Activated effector memory CD4-positive, alpha-beta T cell treated with Interleukin-2 at 50 U/mL for 16 hours (primary cell): Measurements from ENCODE around the gene LRMDA.
"Not testable (repeated sequence)": the region's sequence is repeated elsewhere in the genome, so short reads cannot be mapped to it uniquely, and the experiment has no call there.

ENCODE experiments used
- DNase-seq: peaks from one replicate; pipeline ENCODE4 v3.0.0-alpha.2; 2020

Gene LRMDA

GRCh38 chr10:75508814-75509306 lies 77.4 kb downstream of the LRMDA start:
- DNase-seq, result no peak

GRCh38 chr10:75509706-75510105 lies 78.3 kb downstream of the LRMDA start:
- no peak for DNase-seq

GRCh38 chr10:75511011-75511410 lies 79.6 kb downstream of the LRMDA start:
- DNase-seq, result no peak

GRCh38 chr10:75512203-75512933 lies 80.9 kb downstream of the LRMDA start:
- DNase-seq, result no peak

- no peak for DNase-seq
Observed at GRCh38 chr10:75513292-75513885, 82.0 kb downstream of the LRMDA start.

- no peak for DNase-seq
Observed at GRCh38 chr10:75514830-75515229, 83.4 kb downstream of the LRMDA start.

GRCh38 chr10:75516154-75516553 lies 84.7 kb downstream of the LRMDA start:
- DNase-seq, result not testable (repeated sequence)

- not testable (repeated sequence) for DNase-seq
Observed at GRCh38 chr10:75519213-75519612, 87.8 kb downstream of the LRMDA start.

- not testable (repeated sequence) for DNase-seq
Observed at GRCh38 chr10:75521194-75521829, 89.9 kb downstream of the LRMDA start.

- DNase-seq, result no peak
Observed at GRCh38 chr10:75525067-75525466, 93.6 kb downstream of the LRMDA start.

GRCh38 chr10:75525646-75526045 lies 94.2 kb downstream of the LRMDA start:
- no peak for DNase-seq

- no peak for DNase-seq
Observed at GRCh38 chr10:75527542-75527941, 96.1 kb downstream of the LRMDA start.

GRCh38 chr10:75528392-75528791 lies 97.0 kb downstream of the LRMDA start:
- DNase-seq, result no peak

- no peak for DNase-seq
Observed at GRCh38 chr10:75530299-75530698, 98.9 kb downstream of the LRMDA start.

- no peak for DNase-seq
Observed at GRCh38 chr10:75531571-75532031, 100.2 kb downstream of the LRMDA start.

- DNase-seq, result no peak
Observed at GRCh38 chr10:75532253-75532924, 101.0 kb downstream of the LRMDA start.

GRCh38 chr10:75538144-75538543 lies 106.7 kb downstream of the LRMDA start:
- no peak for DNase-seq

- no peak for DNase-seq
Observed at GRCh38 chr10:75538765-75539164, 107.3 kb downstream of the LRMDA start.

- no peak for DNase-seq
Observed at GRCh38 chr10:75540357-75540966, 109.0 kb downstream of the LRMDA start.

- no peak for DNase-seq
Observed at GRCh38 chr10:75540981-75541380, 109.6 kb downstream of the LRMDA start.

GRCh38 chr10:75541411-75541810 lies 110.0 kb downstream of the LRMDA start:
- no peak for DNase-seq

GRCh38 chr10:75542084-75542483 lies 110.7 kb downstream of the LRMDA start:
- no peak for DNase-seq

GRCh38 chr10:75542906-75543305 lies 111.5 kb downstream of the LRMDA start:
- no peak for DNase-seq
